K562 (cell line): ENCODE results near the gene AOC3.

ENCODE experiments used
- ARID3A ChIP-seq: IDR thresholded peaks from 2 replicates; pipeline ENCODE4 v1.6.1; 2012; ENCODE audit warnings: low read depth, low read length, improper control_type of control experiment, borderline replicate concordance
- HCFC1 ChIP-seq: IDR thresholded peaks from 2 replicates; pipeline ENCODE4 v1.6.1; 2012; ENCODE audit warnings: low read depth, low read length, improper control_type of control experiment
- JUNB ChIP-seq: fragments of 450-650 bp; formaldehyde crosslinking; conservative IDR thresholded peaks from 2 replicates; pipeline ENCODE4 v1.4.0; 2020; ENCODE audit warnings: mild to moderate bottlenecking
- MAX ChIP-seq: sonication (generic); formaldehyde crosslinking; IDR thresholded peaks from 2 replicates; pipeline ENCODE4 v1.9.0; 2022; ENCODE audit warnings: mild to moderate bottlenecking, missing genetic modification reagents
- MYC ChIP-seq, 2 experiments: fragments of 250-450 bp in 1 of 2; sonication (Bioruptor Pico) in 1 of 2; IDR thresholded peaks; 2 replicates each; pipeline versions ENCODE4 v1.5.1 to v1.6.1; 2012 to 2021; ENCODE audit warnings: low read depth in 2 of 2, borderline replicate concordance in 1 of 2, improper control_type of control experiment in 1 of 2, low read length in 1 of 2, mild to moderate bottlenecking in 1 of 2, moderate library complexity in 1 of 2
- ZSCAN29 ChIP-seq: fragments of 450-650 bp; IDR thresholded peaks from 2 replicates; pipeline ENCODE4 v1.6.1; 2017
- TF ChIP-seq, protein P1 (sequence below): fragments of 250-450 bp; sonication (Bioruptor Pico); IDR thresholded peaks from 2 replicates; pipeline ENCODE4 v1.5.1; 2021; ENCODE audit warnings: mild to moderate bottlenecking
- TF ChIP-seq, protein P2 (sequence below), 3 experiments: IDR thresholded peaks in 2 of 3; conservative IDR thresholded peaks in 1 of 3; 2 replicates each; pipeline ENCODE4 v1.5.1; 2011 to 2012; ENCODE audit warnings: low read length in 3 of 3, mild to moderate bottlenecking in 3 of 3, control low read depth in 2 of 3, improper control_type of control experiment in 1 of 3, inconsistent platforms in 1 of 3, low read depth in 1 of 3, mixed read lengths in 1 of 3, moderate library complexity in 1 of 3; ENCODE audit not compliant: insufficient read depth in 2 of 3
- TF ChIP-seq, protein P3 (sequence below): sonication (generic); formaldehyde crosslinking; IDR thresholded peaks from 2 replicates; pipeline ENCODE4 v1.8.0; 2022; ENCODE audit warnings: mild to moderate bottlenecking, missing genetic modification reagents, borderline replicate concordance
- TF ChIP-seq, protein P4 (sequence below), 2 experiments: fragments of 450-650 bp; IDR thresholded peaks; 2 replicates each; pipeline ENCODE4 v1.6.1; 2016; ENCODE audit warnings: mild to moderate bottlenecking in 2 of 2, borderline replicate concordance in 1 of 2, low read depth in 1 of 2, moderate library complexity in 1 of 2

- TF ChIP-seq, protein P1, sequence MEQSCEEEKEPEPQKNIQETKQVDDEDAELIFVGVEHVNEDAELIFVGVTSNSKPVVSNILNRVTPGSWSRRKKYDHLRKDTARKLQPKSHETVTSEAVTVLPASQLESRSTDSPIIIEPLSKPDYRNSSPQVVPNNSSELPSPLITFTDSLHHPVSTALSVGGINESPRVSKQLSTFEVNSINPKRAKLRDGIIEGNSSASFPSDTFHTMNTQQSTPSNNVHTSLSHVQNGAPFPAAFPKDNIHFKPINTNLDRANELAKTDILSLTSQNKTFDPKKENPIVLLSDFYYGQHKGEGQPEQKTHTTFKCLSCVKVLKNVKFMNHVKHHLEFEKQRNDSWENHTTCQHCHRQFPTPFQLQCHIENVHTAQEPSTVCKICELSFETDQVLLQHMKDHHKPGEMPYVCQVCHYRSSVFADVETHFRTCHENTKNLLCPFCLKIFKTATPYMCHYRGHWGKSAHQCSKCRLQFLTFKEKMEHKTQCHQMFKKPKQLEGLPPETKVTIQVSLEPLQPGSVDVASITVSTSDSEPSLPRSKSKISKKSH (CRISPR knock-in tag), result no peak
- TF ChIP-seq MYC (IDR thresholded peaks at IDR 0.05; ENCODE audit: low read depth, low read length) (no peak), MYC (CRISPR knock-in tag; IDR thresholded peaks at IDR 0.05; ENCODE audit: borderline replicate concordance, low read depth) (no peak), HCFC1 (no peak), JUNB (no peak), ZSCAN29 (no peak), MAX (CRISPR knock-in tag) (no peak), ARID3A (no peak)
- TF ChIP-seq, protein P2, sequence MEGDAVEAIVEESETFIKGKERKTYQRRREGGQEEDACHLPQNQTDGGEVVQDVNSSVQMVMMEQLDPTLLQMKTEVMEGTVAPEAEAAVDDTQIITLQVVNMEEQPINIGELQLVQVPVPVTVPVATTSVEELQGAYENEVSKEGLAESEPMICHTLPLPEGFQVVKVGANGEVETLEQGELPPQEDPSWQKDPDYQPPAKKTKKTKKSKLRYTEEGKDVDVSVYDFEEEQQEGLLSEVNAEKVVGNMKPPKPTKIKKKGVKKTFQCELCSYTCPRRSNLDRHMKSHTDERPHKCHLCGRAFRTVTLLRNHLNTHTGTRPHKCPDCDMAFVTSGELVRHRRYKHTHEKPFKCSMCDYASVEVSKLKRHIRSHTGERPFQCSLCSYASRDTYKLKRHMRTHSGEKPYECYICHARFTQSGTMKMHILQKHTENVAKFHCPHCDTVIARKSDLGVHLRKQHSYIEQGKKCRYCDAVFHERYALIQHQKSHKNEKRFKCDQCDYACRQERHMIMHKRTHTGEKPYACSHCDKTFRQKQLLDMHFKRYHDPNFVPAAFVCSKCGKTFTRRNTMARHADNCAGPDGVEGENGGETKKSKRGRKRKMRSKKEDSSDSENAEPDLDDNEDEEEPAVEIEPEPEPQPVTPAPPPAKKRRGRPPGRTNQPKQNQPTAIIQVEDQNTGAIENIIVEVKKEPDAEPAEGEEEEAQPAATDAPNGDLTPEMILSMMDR (IDR thresholded peaks at IDR 0.05 in 2 of 3, conservative IDR thresholded peaks at IDR 0.05 in 1 of 3; ENCODE audit: insufficient read depth in 2 of 3, low read depth in 1 of 3, low read length in 3 of 3), result no peak
- TF ChIP-seq, protein P3, sequence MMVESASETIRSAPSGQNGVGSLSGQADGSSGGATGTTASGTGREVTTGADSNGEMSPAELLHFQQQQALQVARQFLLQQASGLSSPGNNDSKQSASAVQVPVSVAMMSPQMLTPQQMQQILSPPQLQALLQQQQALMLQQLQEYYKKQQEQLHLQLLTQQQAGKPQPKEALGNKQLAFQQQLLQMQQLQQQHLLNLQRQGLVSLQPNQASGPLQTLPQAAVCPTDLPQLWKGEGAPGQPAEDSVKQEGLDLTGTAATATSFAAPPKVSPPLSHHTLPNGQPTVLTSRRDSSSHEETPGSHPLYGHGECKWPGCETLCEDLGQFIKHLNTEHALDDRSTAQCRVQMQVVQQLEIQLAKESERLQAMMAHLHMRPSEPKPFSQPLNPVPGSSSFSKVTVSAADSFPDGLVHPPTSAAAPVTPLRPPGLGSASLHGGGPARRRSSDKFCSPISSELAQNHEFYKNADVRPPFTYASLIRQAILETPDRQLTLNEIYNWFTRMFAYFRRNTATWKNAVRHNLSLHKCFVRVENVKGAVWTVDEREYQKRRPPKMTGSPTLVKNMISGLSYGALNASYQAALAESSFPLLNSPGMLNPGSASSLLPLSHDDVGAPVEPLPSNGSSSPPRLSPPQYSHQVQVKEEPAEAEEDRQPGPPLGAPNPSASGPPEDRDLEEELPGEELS (CRISPR knock-in tag), result no peak
- TF ChIP-seq, protein P4, sequence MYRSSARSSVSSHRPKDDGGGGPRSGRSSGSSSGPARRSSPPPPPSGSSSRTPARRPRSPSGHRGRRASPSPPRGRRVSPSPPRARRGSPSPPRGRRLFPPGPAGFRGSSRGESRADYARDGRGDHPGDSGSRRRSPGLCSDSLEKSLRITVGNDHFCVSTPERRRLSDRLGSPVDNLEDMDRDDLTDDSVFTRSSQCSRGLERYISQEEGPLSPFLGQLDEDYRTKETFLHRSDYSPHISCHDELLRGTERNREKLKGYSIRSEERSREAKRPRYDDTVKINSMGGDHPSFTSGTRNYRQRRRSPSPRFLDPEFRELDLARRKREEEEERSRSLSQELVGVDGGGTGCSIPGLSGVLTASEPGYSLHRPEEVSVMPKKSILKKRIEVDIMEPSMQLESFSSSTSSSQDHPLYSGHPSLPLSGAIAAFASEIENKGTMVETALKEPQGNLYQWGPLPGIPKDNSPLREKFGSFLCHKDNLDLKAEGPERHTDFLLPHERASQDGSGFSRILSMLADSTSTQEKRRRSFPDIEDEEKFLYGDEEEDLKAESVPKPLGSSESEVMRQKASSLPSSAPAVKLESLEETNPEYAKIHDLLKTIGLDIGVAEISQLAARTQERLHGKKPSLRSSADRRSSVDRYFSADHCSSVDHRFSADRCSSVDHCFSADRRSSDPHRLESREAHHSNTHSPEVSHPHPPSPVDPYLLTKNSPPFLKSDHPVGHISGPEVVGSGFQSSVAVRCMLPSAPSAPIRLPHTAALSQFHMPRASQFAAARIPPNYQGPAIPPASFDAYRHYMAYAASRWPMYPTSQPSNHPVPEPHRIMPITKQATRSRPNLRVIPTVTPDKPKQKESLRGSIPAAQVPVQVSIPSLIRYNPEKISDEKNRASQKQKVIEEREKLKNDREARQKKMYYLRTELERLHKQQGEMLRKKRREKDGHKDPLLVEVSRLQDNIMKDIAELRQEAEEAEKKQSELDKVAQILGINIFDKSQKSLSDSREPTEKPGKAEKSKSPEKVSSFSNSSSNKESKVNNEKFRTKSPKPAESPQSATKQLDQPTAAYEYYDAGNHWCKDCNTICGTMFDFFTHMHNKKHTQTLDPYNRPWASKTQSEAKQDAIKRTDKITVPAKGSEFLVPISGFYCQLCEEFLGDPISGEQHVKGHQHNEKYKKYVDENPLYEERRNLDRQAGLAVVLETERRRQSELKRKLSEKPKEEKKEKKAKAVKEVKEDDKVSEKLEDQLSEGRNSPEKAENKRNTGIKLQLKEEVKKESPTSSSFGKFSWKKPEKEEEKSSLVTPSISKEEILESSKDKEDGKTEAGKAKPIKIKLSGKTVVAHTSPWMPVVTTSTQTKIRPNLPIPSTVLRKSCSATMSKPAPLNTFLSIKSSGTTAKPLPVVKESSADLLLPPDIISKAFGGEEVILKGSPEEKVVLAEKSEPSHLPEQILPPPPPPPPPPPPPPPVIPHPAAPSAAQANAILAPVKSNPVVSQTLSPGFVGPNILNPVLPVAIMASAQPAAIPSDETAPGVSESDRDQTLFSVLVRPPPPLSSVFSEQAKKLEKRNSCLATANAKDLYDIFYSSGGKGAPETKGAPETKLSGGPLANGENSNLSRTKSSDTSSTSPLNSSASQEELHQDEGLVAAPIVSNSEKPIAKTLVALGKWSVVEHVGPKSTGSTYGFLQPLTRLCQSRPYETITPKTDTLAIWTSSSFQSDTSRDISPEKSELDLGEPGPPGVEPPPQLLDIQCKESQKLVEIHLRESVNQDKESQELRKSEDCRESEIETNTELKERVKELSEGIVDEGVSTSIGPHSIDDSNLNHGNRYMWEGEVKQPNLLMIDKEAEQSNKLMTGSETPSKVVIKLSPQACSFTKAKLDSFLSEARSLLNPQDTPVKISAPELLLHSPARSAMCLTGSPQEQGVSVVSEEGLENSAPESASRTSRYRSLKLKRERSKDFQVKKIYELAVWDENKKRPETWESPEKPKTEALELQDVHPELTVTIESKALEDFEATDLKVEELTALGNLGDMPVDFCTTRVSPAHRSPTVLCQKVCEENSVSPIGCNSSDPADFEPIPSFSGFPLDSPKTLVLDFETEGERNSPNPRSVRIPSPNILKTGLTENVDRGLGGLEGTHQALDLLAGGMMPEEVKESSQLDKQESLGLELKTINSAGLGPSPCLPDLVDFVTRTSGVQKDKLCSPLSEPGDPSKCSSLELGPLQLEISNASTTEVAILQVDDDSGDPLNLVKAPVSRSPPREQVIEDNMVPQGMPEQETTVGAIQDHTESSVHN (IDR thresholded peaks at IDR 0.05; ENCODE audit: borderline replicate concordance in 1 of 2, low read depth in 1 of 2), result no peak
Observed at GRCh38 chr17:42889809-42890208, 38.8 kb downstream of the AOC3 start.
